MM.1S (cell line): ENCODE measurements around the gene NELL1.

ENCODE experiments used
- DNase-seq: peaks from one replicate; pipeline ENCODE4 v3.0.0-alpha.2; 2015
- H2AFZ ChIP-seq: fragments of 300-600 bp; sonication (generic); 2 replicates; pipeline ENCODE4 v1.6.0; 2016; ENCODE audit warnings: antibody characterized with exemption, low read length
- H3F3A ChIP-seq: fragments of 300-600 bp; sonication (generic); 2 replicates; pipeline ENCODE4 v1.6.1; 2016; ENCODE audit warnings: mild to moderate bottlenecking, antibody characterized with exemption, low read length, moderate library complexity, mixed read lengths; ENCODE audit not compliant: insufficient read depth
- H3K27ac ChIP-seq: fragments of 300-600 bp; sonication (generic); 2 replicates; pipeline ENCODE4 v1.5.1; 2016; ENCODE audit warnings: mild to moderate bottlenecking, low read length
- H3K27me3 ChIP-seq: fragments of 300-600 bp; sonication (generic); replicated peaks from 2 replicates; pipeline ENCODE4 v1.6.0; 2016; ENCODE audit warnings: low read length; ENCODE audit not compliant: insufficient read depth
- H3K36me3 ChIP-seq: fragments of 300-600 bp; sonication (generic); replicated peaks from 2 replicates; pipeline ENCODE4 v1.6.1; 2016; ENCODE audit warnings: mild to moderate bottlenecking, low read length, mixed read lengths; ENCODE audit not compliant: insufficient read depth
- H3K4me1 ChIP-seq: fragments of 300-600 bp; sonication (generic); 2 replicates; pipeline ENCODE4 v1.6.1; 2016; ENCODE audit warnings: low read length, mixed read lengths
- H3K4me2 ChIP-seq: fragments of 300-600 bp; sonication (generic); 2 replicates; pipeline ENCODE4 v1.6.0; 2016; ENCODE audit warnings: low read depth, low read length
- H3K4me3 ChIP-seq: fragments of 300-600 bp; sonication (generic); 2 replicates; pipeline ENCODE4 v1.5.1; 2016; ENCODE audit warnings: low read length, mixed read lengths
- H3K79me2 ChIP-seq: fragments of 300-600 bp; sonication (generic); 2 replicates; pipeline ENCODE4 v1.6.1; 2016; ENCODE audit warnings: mixed run types, low read length, mixed read lengths
- H3K9ac ChIP-seq: fragments of 300-600 bp; sonication (generic); 2 replicates; pipeline ENCODE4 v1.6.1; 2016; ENCODE audit warnings: low read length, mixed read lengths
- H3K9me2 ChIP-seq: fragments of 300-600 bp; sonication (generic); replicated peaks from 2 replicates; pipeline ENCODE4 v1.6.1; 2016; ENCODE audit warnings: mild to moderate bottlenecking, low read length, mixed read lengths; ENCODE audit not compliant: insufficient read depth
- H3K9me3 ChIP-seq: fragments of 300-600 bp; sonication (generic); replicated peaks from 2 replicates; pipeline ENCODE4 v1.6.1; 2016; ENCODE audit warnings: mild to moderate bottlenecking, low read length, mixed read lengths; ENCODE audit not compliant: insufficient read depth
- H4K20me1 ChIP-seq: fragments of 300-600 bp; sonication (generic); 2 replicates; pipeline ENCODE4 v1.6.1; 2016; ENCODE audit warnings: mild to moderate bottlenecking, low read length, moderate library complexity, mixed read lengths; ENCODE audit not compliant: insufficient read depth
- EZH2 ChIP-seq: fragments of 300-600 bp; sonication (generic); optimal IDR thresholded peaks from 2 replicates; pipeline ENCODE3; 2017; ENCODE audit warnings: low read depth, mild to moderate bottlenecking, antibody characterized with exemption, low read length, mixed read lengths
- EZH2phosphoT487 ChIP-seq: fragments of 300-600 bp; sonication (generic); IDR thresholded peaks from 2 replicates; pipeline ENCODE4 v1.6.1; 2018; ENCODE audit warnings: antibody characterized with exemption, low read length
- TF ChIP-seq, protein P1 (sequence below): fragments of 300-600 bp; sonication (generic); IDR thresholded peaks from 2 replicates; pipeline ENCODE4 v1.5.1; 2016; ENCODE audit warnings: antibody characterized with exemption, low read length, mixed read lengths

The NELL1 gene

DNA sequence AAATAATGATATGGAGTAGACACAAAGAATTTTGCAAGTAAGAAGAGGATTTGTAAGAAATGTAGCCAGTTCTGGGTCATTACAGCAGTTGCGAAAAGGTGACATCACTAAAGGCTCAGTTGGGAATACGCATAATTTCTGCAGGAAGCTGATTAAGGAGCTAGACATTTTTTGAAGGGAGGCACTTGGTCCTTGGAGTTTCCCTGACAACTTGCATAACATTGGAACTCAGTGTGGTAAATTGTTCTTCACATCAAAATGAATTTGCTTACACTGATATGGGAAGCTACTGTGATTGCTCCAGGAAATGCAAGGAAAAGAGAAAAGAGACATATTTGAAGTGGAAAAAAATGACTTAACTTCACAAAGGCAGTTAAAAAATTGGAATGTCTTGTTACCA lies 626.1 kb downstream of the NELL1 start:
- no peaks in the 10 kb centered on the region for H3F3A ChIP-seq
- H3K9me2 ChIP-seq: no peaks in the 10 kb centered on the region
- no peak overlapping the region for H3K27ac ChIP-seq
- H4K20me1 ChIP-seq: no peaks in the 10 kb centered on the region
- no peak overlapping the region for H3K9ac ChIP-seq
- TF ChIP-seq EZH2 (no peak), EZH2phosphoT487 (no peak)
- TF ChIP-seq, protein P1, sequence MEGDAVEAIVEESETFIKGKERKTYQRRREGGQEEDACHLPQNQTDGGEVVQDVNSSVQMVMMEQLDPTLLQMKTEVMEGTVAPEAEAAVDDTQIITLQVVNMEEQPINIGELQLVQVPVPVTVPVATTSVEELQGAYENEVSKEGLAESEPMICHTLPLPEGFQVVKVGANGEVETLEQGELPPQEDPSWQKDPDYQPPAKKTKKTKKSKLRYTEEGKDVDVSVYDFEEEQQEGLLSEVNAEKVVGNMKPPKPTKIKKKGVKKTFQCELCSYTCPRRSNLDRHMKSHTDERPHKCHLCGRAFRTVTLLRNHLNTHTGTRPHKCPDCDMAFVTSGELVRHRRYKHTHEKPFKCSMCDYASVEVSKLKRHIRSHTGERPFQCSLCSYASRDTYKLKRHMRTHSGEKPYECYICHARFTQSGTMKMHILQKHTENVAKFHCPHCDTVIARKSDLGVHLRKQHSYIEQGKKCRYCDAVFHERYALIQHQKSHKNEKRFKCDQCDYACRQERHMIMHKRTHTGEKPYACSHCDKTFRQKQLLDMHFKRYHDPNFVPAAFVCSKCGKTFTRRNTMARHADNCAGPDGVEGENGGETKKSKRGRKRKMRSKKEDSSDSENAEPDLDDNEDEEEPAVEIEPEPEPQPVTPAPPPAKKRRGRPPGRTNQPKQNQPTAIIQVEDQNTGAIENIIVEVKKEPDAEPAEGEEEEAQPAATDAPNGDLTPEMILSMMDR: no peak
- H3K4me3 ChIP-seq: no peak overlapping the region
- H3K4me1 ChIP-seq: no peaks in the 10 kb centered on the region
- DNase-seq: no peak
- no peaks in the 10 kb centered on the region for H3K9me3 ChIP-seq
- no peaks in the 10 kb centered on the region for H3K36me3 ChIP-seq
- H3K79me2 ChIP-seq: no peaks in the 10 kb centered on the region
- H3K27me3 ChIP-seq: no peaks in the 10 kb centered on the region
- no peak overlapping the region for H3K4me2 ChIP-seq
- H2AFZ ChIP-seq: no peak overlapping the region

DNA sequence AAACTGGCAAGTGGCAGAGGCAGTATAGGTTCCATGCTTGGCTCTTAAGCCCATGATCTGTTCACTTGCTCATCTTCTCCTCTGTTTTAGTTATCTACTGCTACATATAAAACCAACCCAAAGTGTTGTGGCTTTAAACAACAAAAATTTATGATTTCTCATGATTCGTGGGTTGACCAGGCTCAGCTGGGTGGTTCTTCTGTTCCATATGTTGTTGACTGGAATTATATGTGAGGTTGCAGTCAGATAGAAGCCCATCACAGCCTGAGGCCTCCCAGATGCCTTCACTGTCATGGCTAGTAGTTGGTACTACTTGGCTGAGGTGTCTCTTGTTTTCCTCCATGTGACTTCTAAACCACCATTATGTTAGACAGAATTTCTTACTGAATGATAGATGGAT lies 632.6 kb downstream of the NELL1 start:
- no peak overlapping the region for H3K4me2 ChIP-seq

DNA sequence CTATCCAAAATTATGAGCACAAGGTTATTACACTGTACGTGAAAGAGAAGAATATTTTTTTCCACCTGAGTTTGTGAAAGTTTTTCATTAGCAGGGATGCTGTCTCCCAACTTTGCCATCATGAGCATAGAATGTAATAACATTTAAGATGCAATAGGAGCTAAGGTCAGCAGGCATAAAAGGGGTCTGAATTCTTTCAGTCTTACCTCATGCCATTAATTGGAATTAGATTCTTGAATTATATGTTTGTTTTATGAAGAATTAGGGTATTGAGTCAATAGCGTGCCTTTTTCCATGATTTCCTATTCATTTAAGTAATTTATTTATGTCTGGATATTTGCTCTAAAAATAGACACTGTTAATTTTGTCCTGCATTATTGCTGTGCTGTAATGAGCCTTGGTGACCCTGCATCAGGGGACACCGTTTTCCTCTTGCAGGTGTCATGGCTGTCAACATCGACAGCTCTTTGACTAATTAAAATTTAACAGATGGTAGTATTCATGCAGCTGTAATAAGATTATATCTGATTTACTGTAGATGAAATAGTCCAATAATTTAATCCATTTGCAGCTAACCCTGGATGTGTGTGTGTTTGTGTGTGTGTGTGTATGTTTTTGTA lies 637.5 kb downstream of the NELL1 start:
- H3F3A ChIP-seq: no peaks in the 10 kb centered on the region
- H2AFZ ChIP-seq: no peak overlapping the region
- no peak for DNase-seq
- no peaks in the 10 kb centered on the region for H3K4me1 ChIP-seq
- no peaks in the 10 kb centered on the region for H3K36me3 ChIP-seq
- H3K4me3 ChIP-seq: no peak overlapping the region
- H3K27ac ChIP-seq: no peak overlapping the region
- H3K4me2 ChIP-seq: no peak overlapping the region
- no peaks in the 10 kb centered on the region for H3K9me2 ChIP-seq
- H4K20me1 ChIP-seq: no peaks in the 10 kb centered on the region
- H3K79me2 ChIP-seq: no peaks in the 10 kb centered on the region
- H3K9me3 ChIP-seq: no peaks in the 10 kb centered on the region
- H3K27me3 ChIP-seq: no peaks in the 10 kb centered on the region
- H3K9ac ChIP-seq: no peak overlapping the region
- TF ChIP-seq EZH2phosphoT487 (no peak), EZH2 (no peak)
- TF ChIP-seq, protein P1: no peak

More for the DNA sequence above, 632.6 kb downstream of the NELL1 start:
- Histone ChIP-seq H2AFZ (no peak overlapping the region), H3K4me1 (no peaks in the 10 kb centered on the region), H3K27ac (no peak overlapping the region), H3K9me3 (no peaks in the 10 kb centered on the region), H3K9me2 (no peaks in the 10 kb centered on the region), H3K4me3 (no peak overlapping the region), H4K20me1 (no peaks in the 10 kb centered on the region), H3K27me3 (no peaks in the 10 kb centered on the region), H3K9ac (no peak overlapping the region), H3K79me2 (no peaks in the 10 kb centered on the region), H3K36me3 (no peaks in the 10 kb centered on the region), H3F3A (no peaks in the 10 kb centered on the region)
- TF ChIP-seq, protein P1: no peak
- no peak for TF ChIP-seq EZH2
- TF ChIP-seq EZH2phosphoT487: no peak
- no peak for DNase-seq
